Measurements from ENCODE around the gene HS6ST1.

Gene HS6ST1

DNA sequence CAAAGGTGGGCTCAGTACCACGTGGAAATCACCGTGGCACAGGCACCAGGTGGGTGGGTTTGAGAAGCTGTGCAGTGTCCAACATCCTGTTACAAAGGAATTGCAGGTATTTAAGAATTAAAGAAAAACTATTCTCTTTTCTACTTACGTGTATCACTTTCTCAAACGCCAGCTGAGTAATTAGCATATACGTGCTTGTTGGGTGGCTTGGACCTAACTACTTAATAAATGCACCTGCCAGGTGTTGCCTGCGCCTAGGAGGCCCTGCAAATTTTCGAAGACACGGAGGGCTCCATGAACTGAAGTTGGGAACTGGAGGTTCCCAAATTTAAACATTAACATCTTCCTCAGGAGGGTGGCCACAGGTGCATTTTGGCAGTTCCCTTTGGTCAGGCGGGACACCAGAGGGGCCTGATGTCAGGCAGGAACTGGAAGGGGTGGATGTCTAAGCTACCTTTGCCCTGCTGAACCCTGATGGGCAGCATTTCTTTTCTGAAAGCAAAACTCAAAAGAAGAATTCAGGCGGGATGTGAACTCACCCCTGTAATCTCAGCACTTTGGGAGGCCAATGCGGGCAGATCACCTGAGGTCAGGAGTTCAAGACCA lies 84.8 kb downstream of the HS6ST1 start:
- no peak for DNase-seq

DNA sequence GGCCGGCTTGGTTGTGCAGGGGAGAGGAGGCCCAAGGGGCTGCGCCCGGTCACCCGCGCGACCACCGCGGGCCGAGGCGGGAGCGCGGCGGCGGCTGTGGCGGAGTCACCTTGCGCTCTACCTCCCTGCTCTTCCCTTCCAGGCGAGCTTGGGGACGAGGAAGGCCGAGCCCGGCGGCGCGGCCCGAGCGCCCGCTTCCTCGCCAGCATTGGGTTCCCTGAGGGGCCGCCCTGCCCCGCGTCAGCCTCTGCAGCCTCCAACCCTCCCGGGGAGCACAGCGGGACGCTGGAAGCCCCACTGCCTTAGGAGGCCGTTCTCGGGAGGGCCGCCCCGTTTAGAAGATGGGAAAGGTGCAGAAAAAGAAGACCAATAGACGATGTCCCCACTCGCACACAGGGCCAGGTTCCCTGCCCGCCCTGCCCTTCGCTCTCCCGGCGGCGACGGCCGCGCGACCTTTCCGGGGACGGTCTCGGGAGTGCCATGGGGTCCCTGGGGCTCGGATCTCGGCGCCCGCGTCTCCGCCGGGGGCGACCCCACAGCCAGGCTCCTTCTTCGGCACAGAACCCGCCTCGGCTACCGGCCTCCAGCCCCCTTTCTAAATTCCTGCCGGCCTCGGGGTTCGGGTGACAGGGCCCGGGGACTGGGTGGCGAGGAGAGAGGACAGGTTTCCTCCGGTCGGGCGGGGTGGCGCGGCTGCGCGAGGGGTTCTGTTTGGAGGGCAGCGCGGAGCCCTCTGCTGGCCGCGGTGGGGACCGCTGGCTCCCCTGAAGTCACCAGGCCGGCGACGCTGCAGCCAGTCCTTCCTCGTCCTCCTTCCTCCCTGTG lies 85.5 kb downstream of the HS6ST1 start:
- peak; percentile 79 to 84 for DNase-seq

GRCh38 chr2:128228894-128229293 lies 89.8 kb downstream of the HS6ST1 start:
- no peak for DNase-seq

DNA sequence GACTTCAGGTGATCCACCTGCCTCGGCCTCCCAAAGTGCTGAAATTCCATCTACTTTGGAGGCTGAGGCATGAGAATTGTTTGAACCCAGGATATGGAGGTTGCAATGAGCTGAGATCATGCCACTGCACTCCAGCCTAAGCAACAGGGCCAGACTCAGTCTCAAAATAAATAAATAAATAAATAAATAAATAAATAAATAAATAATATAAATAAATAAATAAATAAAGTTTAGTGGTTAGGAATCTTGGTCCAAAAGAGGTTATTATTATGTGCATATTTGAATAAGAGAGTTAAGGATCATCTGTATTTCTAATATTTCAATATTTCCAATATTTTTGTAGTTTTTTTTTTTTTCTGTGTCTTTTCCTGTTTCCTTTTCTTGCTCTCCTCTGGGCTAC lies 90.8 kb downstream of the HS6ST1 start:
- DNase-seq, result no peak

DNA sequence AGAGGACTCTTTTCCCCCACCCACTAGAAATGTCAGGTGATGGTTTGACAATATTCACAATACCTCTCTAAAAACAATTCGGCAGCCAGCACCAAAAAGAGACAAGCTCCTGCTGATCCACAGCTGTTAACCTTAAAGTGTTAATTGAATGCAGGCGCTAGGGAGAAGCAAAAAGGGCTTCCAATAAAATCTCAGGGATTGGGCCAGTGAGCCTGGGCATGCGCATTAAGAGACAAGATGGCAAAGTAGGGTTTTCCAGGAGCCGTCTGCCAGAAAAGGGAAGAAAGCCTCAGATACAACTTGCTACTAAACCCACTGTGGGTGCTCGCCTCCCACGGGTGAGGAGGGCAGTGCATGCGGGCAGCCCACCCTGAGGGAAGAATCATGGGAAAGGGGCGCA lies 98.8 kb downstream of the HS6ST1 start:
- no peak for DNase-seq

DNA sequence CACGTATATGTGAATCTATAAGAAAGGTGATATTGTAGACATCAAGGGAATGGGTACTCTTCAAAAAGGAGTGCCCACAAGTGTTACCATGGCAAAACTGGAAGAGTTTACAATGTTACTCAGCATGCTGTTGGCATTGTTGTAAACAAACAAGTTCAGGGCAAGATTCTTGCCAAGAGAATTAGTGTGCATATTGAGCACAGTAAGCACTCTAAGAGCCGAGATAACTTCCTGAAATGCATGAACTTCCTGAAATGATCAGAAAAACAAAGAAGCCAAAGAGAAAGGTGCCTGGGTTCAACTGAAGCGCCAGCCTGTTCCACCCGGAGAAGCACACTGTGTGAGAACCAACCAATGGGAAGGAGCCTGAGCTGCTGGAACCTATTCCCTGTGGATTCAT lies 101.0 kb downstream of the HS6ST1 start:
- no peak for DNase-seq

DNA sequence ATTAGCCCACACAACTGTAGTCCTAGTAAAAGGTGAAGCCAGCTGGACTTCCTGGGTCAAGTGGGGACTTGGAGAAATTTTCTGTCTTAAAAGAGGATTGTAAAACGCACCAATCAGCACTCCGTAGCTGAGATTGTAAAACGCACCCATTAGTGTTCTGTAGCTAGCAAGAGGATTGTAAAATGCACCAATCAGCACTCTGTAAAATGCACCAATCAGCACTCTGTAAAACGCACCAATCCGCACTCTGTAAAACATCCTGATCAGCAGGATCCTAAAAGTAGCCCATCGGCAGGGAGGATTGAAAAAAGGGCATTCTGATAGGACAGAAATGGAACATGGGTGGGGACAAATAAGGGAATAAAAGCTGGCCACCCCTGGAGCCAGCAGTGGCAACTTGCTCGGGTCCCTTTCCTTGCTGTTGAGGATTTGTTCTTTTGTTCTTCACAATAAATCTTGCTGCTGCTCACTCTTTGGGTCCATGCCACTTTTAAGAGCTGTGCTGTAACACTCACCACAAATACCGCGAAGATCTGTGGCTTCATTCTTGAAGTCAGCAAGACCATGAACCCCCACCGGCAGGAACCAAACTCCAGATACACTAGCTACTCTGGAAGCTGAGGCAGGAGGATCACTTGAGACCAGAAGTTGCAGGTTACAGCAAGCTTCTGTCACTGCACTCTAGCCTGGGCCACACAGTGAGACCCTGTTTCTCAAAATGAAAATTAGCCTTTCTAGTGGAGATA lies 102.6 kb downstream of the HS6ST1 start:
- no peak for DNase-seq
